Smooth muscle cell (in vitro differentiated cells): ENCODE data around the gene CTSL. TPM values are rescaled to one million over a fixed set of nuclear protein-coding genes. Genes with fewer than 3 reads are reported as not detected.

Experiments
- DNase-seq: peaks from one replicate; lab custom pipeline; 2025; ENCODE audit not compliant: unreplicated experiment; lab: John Stamatoyannopoulos, UW
- H2AFZ ChIP-seq: fragments of 200-600 bp; sonication (generic); 2 replicates; pipeline ENCODE4 v1.6.0; 2016; ENCODE audit warnings: antibody characterized with exemption, low read depth, mild to moderate bottlenecking
- H3F3A ChIP-seq: fragments of 200-600 bp; sonication (generic); 2 replicates; pipeline ENCODE4 v1.6.0; 2017; ENCODE audit warnings: antibody characterized with exemption, low read depth
- H3K27ac ChIP-seq: fragments of 200-600 bp; sonication (generic); 2 replicates; pipeline ENCODE4 v1.5.1; 2016; ENCODE audit warnings: low read depth, mild to moderate bottlenecking
- H3K27me3 ChIP-seq: fragments of 200-600 bp; sonication (generic); 2 replicates; pipeline ENCODE4 v1.6.1; 2016; ENCODE audit warnings: low read depth, mild to moderate bottlenecking
- H3K36me3 ChIP-seq: fragments of 200-600 bp; sonication (generic); 2 replicates; pipeline ENCODE4 v1.5.1; 2016; ENCODE audit warnings: low read depth
- H3K4me1 ChIP-seq: fragments of 200-600 bp; sonication (generic); 2 replicates; pipeline ENCODE4 v1.5.1; 2016; ENCODE audit warnings: low read depth
- H3K4me2 ChIP-seq: fragments of 200-600 bp; sonication (generic); 2 replicates; pipeline ENCODE4 v1.6.0; 2016; ENCODE audit warnings: mild to moderate bottlenecking
- H3K4me3 ChIP-seq: fragments of 200-600 bp; sonication (generic); 2 replicates; pipeline ENCODE4 v1.5.1; 2016; ENCODE audit warnings: mild to moderate bottlenecking
- H3K79me2 ChIP-seq: fragments of 200-600 bp; sonication (generic); 2 replicates; pipeline ENCODE4 v1.6.0; 2016; ENCODE audit warnings: low read depth, mild to moderate bottlenecking
- H3K9ac ChIP-seq: fragments of 200-600 bp; sonication (generic); 2 replicates; pipeline ENCODE4 v1.6.0; 2016; ENCODE audit warnings: low read depth
- H3K9me3 ChIP-seq: fragments of 200-600 bp; sonication (generic); replicated peaks from 2 replicates; pipeline ENCODE4 v1.5.1; 2016; ENCODE audit warnings: low read depth
- H4K20me1 ChIP-seq: fragments of 200-600 bp; sonication (generic); 2 replicates; pipeline ENCODE4 v1.6.0; 2016; ENCODE audit warnings: low read depth
- CTCF ChIP-seq: fragments of 200-600 bp; sonication (generic); IDR thresholded peaks from 2 replicates; pipeline ENCODE4 v1.5.1; 2017; ENCODE audit warnings: borderline replicate concordance, mild to moderate bottlenecking, antibody characterized with exemption; ENCODE audit not compliant: insufficient read depth, poor library complexity, severe bottlenecking
- WGBS: methylation state at CpG from one replicate; pipeline ENCODE4 v1.1.7; 2016; ENCODE audit warnings: low lambda C conversion rate; 5-methylcytosine and 5-hydroxymethylcytosine counted together
- polyA plus RNA-seq: library from polyadenylated mRNA; unstranded; fragments of >200 nt; fragmentation: Nextera tagmentation; extraction: Ambion mirVana; gene quantifications from 2 replicates; pipeline ENCODE4 v1.2.1, GENCODE V29; 2016
- total RNA-seq: library from RNA; depleted of rRNA; stranded (reverse); fragments of >200 nt; gene quantifications from 2 replicates; pipeline ENCODE4 v1.2.3, GENCODE V29; 2014

Gene CTSL
- total and polyA plus RNA-seq, 2 experiments from 2014 or later = 144 to 174 TPM

- no peak overlapping the region for H3K27ac ChIP-seq
- H3K36me3 ChIP-seq = no peaks in the 10 kb centered on the region
- H3K4me2 ChIP-seq = no peak overlapping the region
- no peak overlapping the region for H3K4me3 ChIP-seq
- H3F3A ChIP-seq = no peaks in the 10 kb centered on the region
- H3K9me3 ChIP-seq = no peaks in the 10 kb centered on the region
- no peaks in the 10 kb centered on the region for H3K4me1 ChIP-seq
- WGBS = 98% methylated on average over 3 of the region's 3 CpGs
- H2AFZ ChIP-seq = no peak overlapping the region
- H3K79me2 ChIP-seq = no peaks in the 10 kb centered on the region
- TF ChIP-seq CTCF = no peak
- no peaks in the 10 kb centered on the region for H4K20me1 ChIP-seq
- no peak for DNase-seq
- H3K27me3 ChIP-seq = no peaks in the 10 kb centered on the region
- H3K9ac ChIP-seq = no peak overlapping the region
Observed at GRCh38 chr9:87694236-87694755, 31.6 kb upstream of the CTSL start.

- H3K4me2 ChIP-seq = no peak overlapping the region
- no peak overlapping the region for H2AFZ ChIP-seq
- no peaks in the 10 kb centered on the region for H3K4me1 ChIP-seq
- WGBS = 95% methylated on average over 1 of the region's 1 CpG
- no peak overlapping the region for H3K27ac ChIP-seq
- no peaks in the 10 kb centered on the region for H3F3A ChIP-seq
- H3K27me3 ChIP-seq = no peaks in the 10 kb centered on the region
- no peak for TF ChIP-seq CTCF
- H3K36me3 ChIP-seq = no peaks in the 10 kb centered on the region
- no peak for DNase-seq
- no peaks in the 10 kb centered on the region for H4K20me1 ChIP-seq
- no peak overlapping the region for H3K9ac ChIP-seq
- no peaks in the 10 kb centered on the region for H3K9me3 ChIP-seq
- no peak overlapping the region for H3K4me3 ChIP-seq
- H3K79me2 ChIP-seq = no peaks in the 10 kb centered on the region
Observed at GRCh38 chr9:87695523-87695922, 30.4 kb upstream of the CTSL start.

GRCh38 chr9:87696641-87697040 is 29.3 kb upstream of the CTSL start:
- Histone ChIP-seq H3K4me2 (no peak overlapping the region), H4K20me1 (no peaks in the 10 kb centered on the region), H2AFZ (no peak overlapping the region), H3K9ac (no peak overlapping the region), H3K27ac (no peak overlapping the region), H3K27me3 (no peaks in the 10 kb centered on the region), H3K4me1 (peaks cover 7% of the 10 kb centered on the region), H3K79me2 (no peaks in the 10 kb centered on the region), H3K36me3 (no peaks in the 10 kb centered on the region), H3F3A (no peaks in the 10 kb centered on the region), H3K9me3 (no peaks in the 10 kb centered on the region), H3K4me3 (no peak overlapping the region)
- TF ChIP-seq CTCF = no peak
- no peak for DNase-seq
- WGBS = 88% methylated on average over 7 of the region's 7 CpGs

- H3K27ac ChIP-seq = no peak overlapping the region
- no peaks in the 10 kb centered on the region for H3K9me3 ChIP-seq
- H3K4me1 ChIP-seq = peaks cover 9% of the 10 kb centered on the region
- no peaks in the 10 kb centered on the region for H3K27me3 ChIP-seq
- no peak overlapping the region for H3K4me2 ChIP-seq
- H2AFZ ChIP-seq = no peak overlapping the region
- H3F3A ChIP-seq = no peaks in the 10 kb centered on the region
- TF ChIP-seq CTCF = no peak
- no peak overlapping the region for H3K4me3 ChIP-seq
- WGBS = 92% methylated on average over 14 of the region's 14 CpGs
- H3K9ac ChIP-seq = no peak overlapping the region
- DNase-seq = no peak
- H3K36me3 ChIP-seq = no peaks in the 10 kb centered on the region
- H3K79me2 ChIP-seq = no peaks in the 10 kb centered on the region
- no peaks in the 10 kb centered on the region for H4K20me1 ChIP-seq
Observed at GRCh38 chr9:87698069-87698809, 27.7 kb upstream of the CTSL start.
